ENCODE measurements around the gene SPAG16.

DNA sequence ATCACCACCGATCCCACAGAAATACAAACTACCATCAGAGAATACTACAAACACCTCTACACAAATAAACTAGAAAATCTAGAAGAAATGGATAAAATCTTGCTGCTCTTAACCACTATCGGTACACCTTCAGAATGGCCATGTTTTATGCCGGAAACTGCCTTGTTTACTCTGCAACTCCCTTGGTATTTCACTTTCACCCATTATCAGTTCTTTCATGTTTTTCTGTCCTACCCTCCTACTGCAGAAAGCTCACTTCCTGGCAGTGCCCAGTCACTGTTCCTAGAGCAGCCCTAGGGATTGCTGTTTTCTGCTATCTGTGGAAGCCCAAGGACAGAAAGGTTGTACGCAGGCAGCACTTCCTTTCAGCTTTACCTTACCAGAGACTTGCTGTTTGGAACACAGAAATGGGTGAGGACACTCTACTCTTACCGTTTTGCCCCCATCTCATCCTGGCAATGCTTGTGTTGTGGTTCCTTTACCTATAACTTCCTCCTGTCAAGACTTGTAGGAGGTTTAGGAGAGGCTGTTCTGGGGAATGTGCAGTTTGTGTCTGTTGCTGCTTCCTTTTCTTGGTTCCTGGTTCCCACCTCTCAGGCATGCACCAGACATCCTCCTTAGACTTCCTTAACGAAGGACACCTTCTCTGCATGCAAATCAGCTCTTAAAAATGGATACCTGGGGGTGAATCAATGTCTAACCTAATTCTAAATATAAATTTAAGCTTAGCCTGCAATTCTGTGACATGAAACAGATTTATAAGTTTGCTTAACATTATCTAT, 394.4 kb downstream of the SPAG16 start:
- TF ChIP-seq, protein P1, sequence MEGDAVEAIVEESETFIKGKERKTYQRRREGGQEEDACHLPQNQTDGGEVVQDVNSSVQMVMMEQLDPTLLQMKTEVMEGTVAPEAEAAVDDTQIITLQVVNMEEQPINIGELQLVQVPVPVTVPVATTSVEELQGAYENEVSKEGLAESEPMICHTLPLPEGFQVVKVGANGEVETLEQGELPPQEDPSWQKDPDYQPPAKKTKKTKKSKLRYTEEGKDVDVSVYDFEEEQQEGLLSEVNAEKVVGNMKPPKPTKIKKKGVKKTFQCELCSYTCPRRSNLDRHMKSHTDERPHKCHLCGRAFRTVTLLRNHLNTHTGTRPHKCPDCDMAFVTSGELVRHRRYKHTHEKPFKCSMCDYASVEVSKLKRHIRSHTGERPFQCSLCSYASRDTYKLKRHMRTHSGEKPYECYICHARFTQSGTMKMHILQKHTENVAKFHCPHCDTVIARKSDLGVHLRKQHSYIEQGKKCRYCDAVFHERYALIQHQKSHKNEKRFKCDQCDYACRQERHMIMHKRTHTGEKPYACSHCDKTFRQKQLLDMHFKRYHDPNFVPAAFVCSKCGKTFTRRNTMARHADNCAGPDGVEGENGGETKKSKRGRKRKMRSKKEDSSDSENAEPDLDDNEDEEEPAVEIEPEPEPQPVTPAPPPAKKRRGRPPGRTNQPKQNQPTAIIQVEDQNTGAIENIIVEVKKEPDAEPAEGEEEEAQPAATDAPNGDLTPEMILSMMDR (IDR thresholded peaks at IDR 0.05), result no peak
- TF ChIP-seq POLR2AphosphoS5 (IDR thresholded peaks at IDR 0.05), result no peak

Data from breast epithelium (tissue), 3 donors.